ENCODE results near the gene CTNND2.

DNA sequence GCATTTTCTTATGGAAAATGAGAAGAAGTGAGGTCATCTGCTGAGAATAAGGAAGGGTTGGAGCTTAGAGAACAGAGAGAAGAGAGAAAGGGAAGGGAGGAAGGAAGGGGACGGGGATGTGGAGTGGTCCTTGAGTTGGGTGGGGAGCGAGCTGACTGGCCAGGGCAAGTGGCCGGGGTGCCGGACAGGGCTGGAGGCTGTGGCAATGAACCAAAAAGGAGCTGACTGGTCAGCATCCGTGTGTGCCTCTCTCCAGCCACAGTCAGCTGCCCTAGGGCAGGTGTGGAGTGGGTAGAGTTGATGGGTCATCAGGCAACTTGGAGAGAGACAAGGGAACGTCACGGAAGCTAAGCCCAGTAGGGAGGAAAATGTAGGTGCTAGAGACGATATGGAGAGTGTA lies 908.4 kb downstream of the CTNND2 start:
- TF ChIP-seq EZH2 (IDR thresholded peaks at IDR 0.05; ENCODE audit: borderline replicate concordance, insufficient read depth, low read length, poor library complexity, severe bottlenecking): no peak
- TF ChIP-seq, protein P1, sequence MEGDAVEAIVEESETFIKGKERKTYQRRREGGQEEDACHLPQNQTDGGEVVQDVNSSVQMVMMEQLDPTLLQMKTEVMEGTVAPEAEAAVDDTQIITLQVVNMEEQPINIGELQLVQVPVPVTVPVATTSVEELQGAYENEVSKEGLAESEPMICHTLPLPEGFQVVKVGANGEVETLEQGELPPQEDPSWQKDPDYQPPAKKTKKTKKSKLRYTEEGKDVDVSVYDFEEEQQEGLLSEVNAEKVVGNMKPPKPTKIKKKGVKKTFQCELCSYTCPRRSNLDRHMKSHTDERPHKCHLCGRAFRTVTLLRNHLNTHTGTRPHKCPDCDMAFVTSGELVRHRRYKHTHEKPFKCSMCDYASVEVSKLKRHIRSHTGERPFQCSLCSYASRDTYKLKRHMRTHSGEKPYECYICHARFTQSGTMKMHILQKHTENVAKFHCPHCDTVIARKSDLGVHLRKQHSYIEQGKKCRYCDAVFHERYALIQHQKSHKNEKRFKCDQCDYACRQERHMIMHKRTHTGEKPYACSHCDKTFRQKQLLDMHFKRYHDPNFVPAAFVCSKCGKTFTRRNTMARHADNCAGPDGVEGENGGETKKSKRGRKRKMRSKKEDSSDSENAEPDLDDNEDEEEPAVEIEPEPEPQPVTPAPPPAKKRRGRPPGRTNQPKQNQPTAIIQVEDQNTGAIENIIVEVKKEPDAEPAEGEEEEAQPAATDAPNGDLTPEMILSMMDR (IDR thresholded peaks at IDR 0.05; ENCODE audit: poor library complexity, severe bottlenecking): no peak
- TF ChIP-seq TAF1 (IDR thresholded peaks at IDR 0.05; ENCODE audit: low read depth): no peak
- TF ChIP-seq POLR2AphosphoS5 (IDR thresholded peaks at IDR 0.05): no peak
- TF ChIP-seq RAD21 (conservative IDR thresholded peaks at IDR 0.05): no peak
- TF ChIP-seq, protein P2, sequence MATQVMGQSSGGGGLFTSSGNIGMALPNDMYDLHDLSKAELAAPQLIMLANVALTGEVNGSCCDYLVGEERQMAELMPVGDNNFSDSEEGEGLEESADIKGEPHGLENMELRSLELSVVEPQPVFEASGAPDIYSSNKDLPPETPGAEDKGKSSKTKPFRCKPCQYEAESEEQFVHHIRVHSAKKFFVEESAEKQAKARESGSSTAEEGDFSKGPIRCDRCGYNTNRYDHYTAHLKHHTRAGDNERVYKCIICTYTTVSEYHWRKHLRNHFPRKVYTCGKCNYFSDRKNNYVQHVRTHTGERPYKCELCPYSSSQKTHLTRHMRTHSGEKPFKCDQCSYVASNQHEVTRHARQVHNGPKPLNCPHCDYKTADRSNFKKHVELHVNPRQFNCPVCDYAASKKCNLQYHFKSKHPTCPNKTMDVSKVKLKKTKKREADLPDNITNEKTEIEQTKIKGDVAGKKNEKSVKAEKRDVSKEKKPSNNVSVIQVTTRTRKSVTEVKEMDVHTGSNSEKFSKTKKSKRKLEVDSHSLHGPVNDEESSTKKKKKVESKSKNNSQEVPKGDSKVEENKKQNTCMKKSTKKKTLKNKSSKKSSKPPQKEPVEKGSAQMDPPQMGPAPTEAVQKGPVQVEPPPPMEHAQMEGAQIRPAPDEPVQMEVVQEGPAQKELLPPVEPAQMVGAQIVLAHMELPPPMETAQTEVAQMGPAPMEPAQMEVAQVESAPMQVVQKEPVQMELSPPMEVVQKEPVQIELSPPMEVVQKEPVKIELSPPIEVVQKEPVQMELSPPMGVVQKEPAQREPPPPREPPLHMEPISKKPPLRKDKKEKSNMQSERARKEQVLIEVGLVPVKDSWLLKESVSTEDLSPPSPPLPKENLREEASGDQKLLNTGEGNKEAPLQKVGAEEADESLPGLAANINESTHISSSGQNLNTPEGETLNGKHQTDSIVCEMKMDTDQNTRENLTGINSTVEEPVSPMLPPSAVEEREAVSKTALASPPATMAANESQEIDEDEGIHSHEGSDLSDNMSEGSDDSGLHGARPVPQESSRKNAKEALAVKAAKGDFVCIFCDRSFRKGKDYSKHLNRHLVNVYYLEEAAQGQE (IDR thresholded peaks at IDR 0.05; ENCODE audit: borderline replicate concordance): no peak
- no peak for TF ChIP-seq MXI1 (conservative IDR thresholded peaks at IDR 0.05; ENCODE audit: poor library complexity, severe bottlenecking)
